ENCODE results near the gene SFTA2. TPM values are rescaled to one million over a fixed set of nuclear protein-coding genes. Genes with fewer than 3 reads are reported as not detected.

The SFTA2 gene
- total and polyA plus RNA-seq, 2 donors (not counting 1 experiment from before 2014, with no cell fraction given): not detected

- Mint-ChIP-seq H3K9me3 (ENCODE audit: insufficient read depth) (no peaks in the 10 kb centered on the region), H3K4me1 (peaks cover 16% of the 10 kb centered on the region), H3K27me3 (no peaks in the 10 kb centered on the region), H3K4me3 (no peak overlapping the region), H3K27ac (no peak overlapping the region)
- Histone ChIP-seq H3K9ac (ENCODE audit: low read length) (no peak overlapping the region), H3K36me3 (replicated peaks in 1 of 2; ENCODE audit: control extremely low read depth in 1 of 2, control insufficient read depth in 1 of 2, extremely low read depth in 1 of 2, insufficient read depth in 2 of 2, low read length in 1 of 2) (peaks cover 0 to 59% of the 10 kb centered on the region in 2 experiments), H3K79me2 (ENCODE audit: control insufficient read depth, insufficient read depth, low read length) (peaks cover 62% of the 10 kb centered on the region), H3K4me3 (ENCODE audit: control extremely low read depth in 1 of 5, extremely low read depth in 1 of 5, insufficient read depth in 1 of 5, low read depth in 2 of 5, low read length in 4 of 5) (no peak overlapping the region), H3K4me2 (replicated peaks; ENCODE audit: low read depth, low read length, poor library complexity, severe bottlenecking) (no peak overlapping the region), H3K4me1 (ENCODE audit: control insufficient read depth in 2 of 2, insufficient read depth in 2 of 2, low read length in 2 of 2) (peaks cover 12 to 16% of the 10 kb centered on the region in 2 donors), H4K20me1 (ENCODE audit: control insufficient read depth, insufficient read depth, low read length, poor library complexity, severe bottlenecking) (peaks cover 69% of the 10 kb centered on the region), H3K27ac (ENCODE audit: low read length in 2 of 2) (no peak overlapping the region), H3K27me3 (replicated peaks in 1 of 4; ENCODE audit: control extremely low read depth in 1 of 4, control insufficient read depth in 3 of 4, insufficient read depth in 4 of 4, low read length in 3 of 4) (no peaks in the 10 kb centered on the region), H3K9me3 (ENCODE audit: control extremely low read depth in 1 of 3, control insufficient read depth in 2 of 3, insufficient read depth in 1 of 3, low read length in 2 of 3) (no peaks in the 10 kb centered on the region), H2AFZ (ENCODE audit: insufficient read depth, low read depth, low read length, poor library complexity, severe bottlenecking) (no peak overlapping the region)
- DNase-seq (no peak), ATAC-seq (ENCODE audit: low read depth) (no peak)
- ChIA-PET CTCF (interaction anchor here (1.5 to 2.0 kb wide), 3 partner anchors 25 to 69 kb away, joined by 3 to 6 read pairs (median 4); no protein-coding TSS in a partner anchor), POLR2A (no interaction called here)
- WGBS (ENCODE audit: insufficient coverage): 96% methylated on average over 8 of the region's 12 CpGs
- TF ChIP-seq EZH2 (IDR thresholded peaks at IDR 0.05; ENCODE audit: borderline replicate concordance, insufficient read depth, low read depth, low read length, poor library complexity, severe bottlenecking) (no peak), CTCF (IDR thresholded peaks at IDR 0.05) (no peak)
- intact Hi-C loops (cut with micrococcal nuclease): no loop called here
Observed at GRCh38 chr6:30890646-30891449, 41.1 kb downstream of the SFTA2 start.

All from B cell (primary cell).